Measurements from ENCODE around the gene ACIN1.
"Not testable (repeated sequence)": the region's sequence is repeated elsewhere in the genome, so short reads cannot be mapped to it uniquely, and the experiment has no call there.

GRCh38 chr14:23107620-23108019, 12.7 kb upstream of the ACIN1 start:
- TF ChIP-seq CTCF, EZH2, EZH2phosphoT487 (IDR thresholded peaks at IDR 0.05): not testable (repeated sequence)

Data from neural progenitor cell (in vitro differentiated cells).